ENCODE measurements around the gene S1PR3.

Gene S1PR3

DNA sequence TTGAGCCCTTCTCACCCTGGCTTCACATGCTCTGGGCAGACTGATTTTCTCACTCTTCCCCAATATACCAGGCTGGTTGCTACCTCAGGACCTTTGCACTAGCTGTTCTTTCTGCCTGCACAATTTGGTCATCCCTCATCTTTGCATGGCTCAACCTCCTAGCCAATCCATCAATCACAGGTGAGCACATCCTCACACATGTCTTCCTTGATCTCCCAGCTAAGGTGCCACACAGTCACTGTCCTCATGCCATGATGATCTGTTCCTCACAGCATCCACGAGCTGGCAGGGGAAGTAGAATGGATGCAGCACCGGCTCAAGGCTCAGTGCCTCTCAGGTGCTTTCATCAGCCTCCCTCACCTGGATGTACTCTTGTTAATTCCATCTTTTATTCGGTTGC lies 30.6 kb upstream of the S1PR3 start:
- no peaks in the 10 kb centered on the region for H4K20me1 ChIP-seq (ENCODE audit: insufficient read depth, low read length)
- TF ChIP-seq EZH2 (optimal IDR thresholded peaks at IDR 0.05; ENCODE audit: low read depth, low read length) (no peak), EZH2phosphoT487 (IDR thresholded peaks at IDR 0.05; ENCODE audit: low read length) (no peak)
- TF ChIP-seq, protein P1, sequence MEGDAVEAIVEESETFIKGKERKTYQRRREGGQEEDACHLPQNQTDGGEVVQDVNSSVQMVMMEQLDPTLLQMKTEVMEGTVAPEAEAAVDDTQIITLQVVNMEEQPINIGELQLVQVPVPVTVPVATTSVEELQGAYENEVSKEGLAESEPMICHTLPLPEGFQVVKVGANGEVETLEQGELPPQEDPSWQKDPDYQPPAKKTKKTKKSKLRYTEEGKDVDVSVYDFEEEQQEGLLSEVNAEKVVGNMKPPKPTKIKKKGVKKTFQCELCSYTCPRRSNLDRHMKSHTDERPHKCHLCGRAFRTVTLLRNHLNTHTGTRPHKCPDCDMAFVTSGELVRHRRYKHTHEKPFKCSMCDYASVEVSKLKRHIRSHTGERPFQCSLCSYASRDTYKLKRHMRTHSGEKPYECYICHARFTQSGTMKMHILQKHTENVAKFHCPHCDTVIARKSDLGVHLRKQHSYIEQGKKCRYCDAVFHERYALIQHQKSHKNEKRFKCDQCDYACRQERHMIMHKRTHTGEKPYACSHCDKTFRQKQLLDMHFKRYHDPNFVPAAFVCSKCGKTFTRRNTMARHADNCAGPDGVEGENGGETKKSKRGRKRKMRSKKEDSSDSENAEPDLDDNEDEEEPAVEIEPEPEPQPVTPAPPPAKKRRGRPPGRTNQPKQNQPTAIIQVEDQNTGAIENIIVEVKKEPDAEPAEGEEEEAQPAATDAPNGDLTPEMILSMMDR (IDR thresholded peaks at IDR 0.05; ENCODE audit: low read length) = no peak
- no peak overlapping the region for H3K4me3 ChIP-seq (ENCODE audit: low read length)
- no peak overlapping the region for H3K4me2 ChIP-seq (ENCODE audit: low read depth, low read length)
- H3K4me1 ChIP-seq (ENCODE audit: low read length) = no peaks in the 10 kb centered on the region
- H3K27ac ChIP-seq (ENCODE audit: low read length) = no peak overlapping the region
- H3K9ac ChIP-seq (ENCODE audit: low read length) = no peak overlapping the region
- no peaks in the 10 kb centered on the region for H3K9me3 ChIP-seq (replicated peaks; ENCODE audit: insufficient read depth, low read length)
- DNase-seq = no peak
- no peaks in the 10 kb centered on the region for H3K9me2 ChIP-seq (replicated peaks; ENCODE audit: insufficient read depth, low read length)
- no peaks in the 10 kb centered on the region for H3K27me3 ChIP-seq (replicated peaks; ENCODE audit: insufficient read depth, low read length)
- no peak overlapping the region for H2AFZ ChIP-seq (ENCODE audit: low read length)
- H3F3A ChIP-seq (ENCODE audit: insufficient read depth, low read length) = no peaks in the 10 kb centered on the region
- no peaks in the 10 kb centered on the region for H3K36me3 ChIP-seq (replicated peaks; ENCODE audit: insufficient read depth, low read length)
- no peaks in the 10 kb centered on the region for H3K79me2 ChIP-seq (ENCODE audit: low read length)

DNA sequence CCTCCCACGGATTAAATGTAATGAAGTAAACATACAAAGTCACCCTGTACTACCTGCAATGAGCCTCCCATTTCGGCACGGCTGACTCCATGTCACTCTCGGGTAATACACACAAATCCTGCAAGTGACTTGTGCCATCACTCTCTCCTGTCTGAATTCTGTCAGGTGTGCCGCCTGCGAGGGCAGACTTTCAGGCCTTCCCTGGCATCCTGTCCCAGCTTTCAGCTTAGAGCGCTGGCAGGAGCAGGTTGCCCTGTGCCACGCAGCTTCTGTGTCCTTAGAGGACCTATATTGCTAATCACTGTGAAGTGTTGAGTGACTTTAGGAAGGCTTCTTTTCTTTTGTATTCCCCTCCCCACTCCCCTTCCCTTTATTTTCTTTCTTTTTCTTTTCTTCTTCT lies 25.8 kb upstream of the S1PR3 start:
- Histone ChIP-seq H3K79me2 (ENCODE audit: low read length) (no peaks in the 10 kb centered on the region), H3F3A (ENCODE audit: insufficient read depth, low read length) (no peaks in the 10 kb centered on the region), H3K36me3 (replicated peaks; ENCODE audit: insufficient read depth, low read length) (no peaks in the 10 kb centered on the region), H2AFZ (ENCODE audit: low read length) (no peak overlapping the region), H3K4me1 (ENCODE audit: low read length) (no peaks in the 10 kb centered on the region), H3K4me2 (ENCODE audit: low read depth, low read length) (no peak overlapping the region), H3K9me3 (replicated peaks; ENCODE audit: insufficient read depth, low read length) (no peaks in the 10 kb centered on the region), H3K27me3 (replicated peaks; ENCODE audit: insufficient read depth, low read length) (no peaks in the 10 kb centered on the region), H3K9me2 (replicated peaks; ENCODE audit: insufficient read depth, low read length) (no peaks in the 10 kb centered on the region), H3K9ac (ENCODE audit: low read length) (no peak overlapping the region), H3K27ac (ENCODE audit: low read length) (no peak overlapping the region), H4K20me1 (ENCODE audit: insufficient read depth, low read length) (no peaks in the 10 kb centered on the region), H3K4me3 (ENCODE audit: low read length) (no peak overlapping the region)
- no peak for TF ChIP-seq EZH2 (optimal IDR thresholded peaks at IDR 0.05; ENCODE audit: low read depth, low read length)
- TF ChIP-seq EZH2phosphoT487 (IDR thresholded peaks at IDR 0.05; ENCODE audit: low read length) = no peak
- TF ChIP-seq, protein P1 (IDR thresholded peaks at IDR 0.05; ENCODE audit: low read length) = no peak
- DNase-seq = no peak

DNA sequence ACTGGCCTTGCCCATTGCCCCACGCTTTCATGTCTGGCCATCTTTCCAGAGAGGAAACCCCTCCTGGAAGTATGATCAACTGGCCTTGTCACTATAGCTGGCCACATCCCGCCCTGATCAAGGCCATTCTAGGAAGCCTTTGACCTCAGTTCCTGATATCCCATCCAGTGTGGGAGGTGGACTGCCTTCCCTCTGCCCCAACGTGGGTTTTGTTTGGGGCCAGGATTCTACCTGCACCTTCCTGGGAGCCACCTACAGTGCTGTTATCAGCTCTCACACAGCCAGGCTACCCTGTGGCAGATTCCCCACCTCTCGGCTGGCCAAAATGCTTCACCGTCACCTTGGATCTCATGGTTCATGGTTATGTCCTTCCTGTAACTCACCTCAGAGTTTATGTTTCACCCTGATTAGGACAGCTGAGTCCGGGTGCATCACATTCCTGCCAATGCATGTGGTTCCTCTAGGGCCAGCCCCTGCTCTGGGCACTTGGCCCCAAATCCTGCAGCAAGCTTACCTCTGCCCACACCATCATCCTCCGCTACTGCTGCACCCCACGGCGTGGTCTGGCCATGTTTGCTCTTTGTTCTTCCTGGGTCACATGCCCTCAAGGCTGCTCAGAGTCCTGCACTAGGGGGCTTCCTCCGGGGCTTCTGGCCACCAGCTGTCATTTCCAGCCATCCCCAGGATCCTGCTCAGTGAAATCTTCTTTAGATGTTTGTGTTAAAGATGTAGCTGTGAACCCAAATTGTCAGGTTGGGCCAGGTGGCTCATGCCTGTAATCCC lies 24.2 kb upstream of the S1PR3 start:
- Histone ChIP-seq H3K36me3 (replicated peaks; ENCODE audit: insufficient read depth, low read length) (no peaks in the 10 kb centered on the region), H3F3A (ENCODE audit: insufficient read depth, low read length) (no peaks in the 10 kb centered on the region), H3K79me2 (ENCODE audit: low read length) (no peaks in the 10 kb centered on the region), H3K9me2 (replicated peaks; ENCODE audit: insufficient read depth, low read length) (no peaks in the 10 kb centered on the region), H3K4me1 (ENCODE audit: low read length) (no peaks in the 10 kb centered on the region), H3K9ac (ENCODE audit: low read length) (no peak overlapping the region), H3K27me3 (replicated peaks; ENCODE audit: insufficient read depth, low read length) (no peaks in the 10 kb centered on the region), H3K9me3 (replicated peaks; ENCODE audit: insufficient read depth, low read length) (no peaks in the 10 kb centered on the region), H3K4me2 (ENCODE audit: low read depth, low read length) (no peak overlapping the region), H2AFZ (ENCODE audit: low read length) (no peak overlapping the region), H4K20me1 (ENCODE audit: insufficient read depth, low read length) (no peaks in the 10 kb centered on the region), H3K4me3 (ENCODE audit: low read length) (no peak overlapping the region), H3K27ac (ENCODE audit: low read length) (no peak overlapping the region)
- no peak for DNase-seq
- no peak for TF ChIP-seq EZH2 (optimal IDR thresholded peaks at IDR 0.05; ENCODE audit: low read depth, low read length)
- no peak for TF ChIP-seq EZH2phosphoT487 (IDR thresholded peaks at IDR 0.05; ENCODE audit: low read length)
- TF ChIP-seq, protein P1 (IDR thresholded peaks at IDR 0.05; ENCODE audit: low read length) = no peak
